HG02970 (cell line): ENCODE data around the gene PILRA.
"Not testable (repeated sequence)": the region's sequence is repeated elsewhere in the genome, so short reads cannot be mapped to it uniquely, and the experiment has no call there.

ENCODE experiments used
- ATAC-seq: cut with Tn5 transposase; IDR thresholded peaks from one replicate; pipeline ENCODE4 v1.9.1; 2021; ENCODE audit warnings: mild to moderate bottlenecking, moderate library complexity, moderate number of reproducible peaks; ENCODE audit not compliant: unreplicated experiment, low FRiP score

Gene PILRA

GRCh38 chr7:100357131-100357561 lies 16.1 kb upstream of the PILRA start:
- ATAC-seq: no peak

- no peak for ATAC-seq
Observed at GRCh38 chr7:100358027-100358856, 15.0 kb upstream of the PILRA start, which contains the start of gene PILRB. Gene PILRB (plus strand): TSS chr7:100358117. CDS start chr7:100358303, 186 bp downstream.

- ATAC-seq: no peak
Observed at GRCh38 chr7:100358857-100359212, 14.5 kb upstream of the PILRA start.

- ATAC-seq: no peak
Observed at GRCh38 chr7:100360135-100360854, 13.0 kb upstream of the PILRA start.

- no peak for ATAC-seq
Observed at GRCh38 chr7:100363098-100363497, 10.2 kb upstream of the PILRA start.

GRCh38 chr7:100363797-100364196 lies 9.5 kb upstream of the PILRA start:
- ATAC-seq: not testable (repeated sequence)

GRCh38 chr7:100364480-100364879 lies 8.8 kb upstream of the PILRA start:
- no peak for ATAC-seq

- not testable (repeated sequence) for ATAC-seq
Observed at GRCh38 chr7:100365998-100366367, 7.3 kb upstream of the PILRA start.

GRCh38 chr7:100366411-100367250 lies 6.7 kb upstream of the PILRA start:
- no peak for ATAC-seq

- no peak for ATAC-seq
Observed at GRCh38 chr7:100367251-100367620, 6.1 kb upstream of the PILRA start.

- no peak for ATAC-seq
Observed at GRCh38 chr7:100367676-100368613, 5.3 kb upstream of the PILRA start.

GRCh38 chr7:100369105-100369504 lies 4.2 kb upstream of the PILRA start:
- peak; percentile 39 for ATAC-seq

- ATAC-seq: no peak
Observed at GRCh38 chr7:100370303-100370702, 3.0 kb upstream of the PILRA start.

GRCh38 chr7:100370746-100371145 lies 2.5 kb upstream of the PILRA start:
- no peak for ATAC-seq

GRCh38 chr7:100371561-100372171 lies 1.6 kb upstream of the PILRA start:
- no peak for ATAC-seq

- no peak for ATAC-seq
Observed at GRCh38 chr7:100372256-100372655, 1.0 kb upstream of the PILRA start.

- ATAC-seq: no peak
Observed at GRCh38 chr7:100372694-100373093, 593 bp upstream of the PILRA start.

GRCh38 chr7:100373870-100374598 lies 747 bp downstream of the PILRA start:
- ATAC-seq: not testable (repeated sequence)

GRCh38 chr7:100374601-100375000 lies 1.3 kb downstream of the PILRA start:
- no peak for ATAC-seq
